ENCODE measurements around the gene IL31RA.

The IL31RA gene

GRCh38 chr5:55902696-55903095, 51.5 kb downstream of the IL31RA start:
- no peak for DNase-seq (ENCODE audit: low read depth)

GRCh38 chr5:55903121-55903701, 52.1 kb downstream of the IL31RA start:
- DNase-seq (ENCODE audit: low read depth), result no peak

- peak; percentile 74 for DNase-seq (ENCODE audit: low read depth)
These were observed 53.0 kb downstream of the IL31RA start for GRCh38 chr5:55904152-55904551.

- no peak for DNase-seq (ENCODE audit: low read depth)
These were observed 54.1 kb downstream of the IL31RA start for GRCh38 chr5:55905251-55905650.

GRCh38 chr5:55907927-55908326, 56.8 kb downstream of the IL31RA start:
- DNase-seq (ENCODE audit: low read depth), result no peak

- DNase-seq (ENCODE audit: low read depth), result no peak
These were observed 57.6 kb downstream of the IL31RA start for GRCh38 chr5:55908804-55909203.

- DNase-seq (ENCODE audit: low read depth), result peak; percentile 73
These were observed 60.9 kb downstream of the IL31RA start for GRCh38 chr5:55911784-55912653.

GRCh38 chr5:55913466-55914413, 62.6 kb downstream of the IL31RA start:
- DNase-seq (ENCODE audit: low read depth), result no peak

GRCh38 chr5:55914971-55915370, 63.8 kb downstream of the IL31RA start:
- no peak for DNase-seq (ENCODE audit: low read depth)

GRCh38 chr5:55915783-55916182, 64.6 kb downstream of the IL31RA start:
- no peak for DNase-seq (ENCODE audit: low read depth)

- DNase-seq (ENCODE audit: low read depth), result no peak
These were observed 65.8 kb downstream of the IL31RA start for GRCh38 chr5:55916986-55917385.

- DNase-seq (ENCODE audit: low read depth), result no peak
These were observed 66.4 kb downstream of the IL31RA start for GRCh38 chr5:55917402-55918086.

GRCh38 chr5:55918087-55919035, 67.2 kb downstream of the IL31RA start:
- DNase-seq (ENCODE audit: low read depth), result no peak

GRCh38 chr5:55919625-55920024, 68.5 kb downstream of the IL31RA start:
- DNase-seq (ENCODE audit: low read depth), result no peak

GRCh38 chr5:55920784-55921183, 69.6 kb downstream of the IL31RA start:
- DNase-seq (ENCODE audit: low read depth), result no peak

GRCh38 chr5:55921617-55922016, 70.5 kb downstream of the IL31RA start:
- no peak for DNase-seq (ENCODE audit: low read depth)

GRCh38 chr5:55923177-55923771, 72.1 kb downstream of the IL31RA start:
- no peak for DNase-seq (ENCODE audit: low read depth)

- DNase-seq (ENCODE audit: low read depth), result no peak
These were observed 72.8 kb downstream of the IL31RA start for GRCh38 chr5:55923865-55924500.

GRCh38 chr5:55924744-55925143, 73.6 kb downstream of the IL31RA start:
- no peak for DNase-seq (ENCODE audit: low read depth)

GRCh38 chr5:55925181-55925580, 74.0 kb downstream of the IL31RA start:
- no peak for DNase-seq (ENCODE audit: low read depth)

Data from fibroblast of the conjunctiva (primary cell).